Body of pancreas (tissue), 4 donors: ENCODE results near the gene GMPPB. TPM values are rescaled to one million over a fixed set of nuclear protein-coding genes. Genes with fewer than 3 reads are reported as not detected.

Experiments
- ATAC-seq: fragments of 150-250 bp; one replicate; pipeline ENCODE4 v1.9.1; 2016
- DNase-seq, 4 donors: peaks; one replicate each; pipeline ENCODE4 v3.0.0-alpha.2; 2019
- H3K27ac ChIP-seq, 4 donors: fragments of 200-600 bp; sonication (generic); 1 replicate in 3 of 4; 2 replicates in 1 of 4; pipeline versions ENCODE4 v1.5.1 to v1.6.1; 2016 to 2019; ENCODE audit warnings: mild to moderate bottlenecking in 1 of 4, mixed read lengths in 1 of 4, moderate library complexity in 1 of 4
- H3K27me3 ChIP-seq, 2 donors: fragments of 200-600 bp; sonication (generic); one replicate each; pipeline ENCODE4 v1.6.0; 2016; ENCODE audit warnings: mild to moderate bottlenecking in 1 of 2
- H3K36me3 ChIP-seq, 2 donors: fragments of 200-600 bp; sonication (generic); replicated peaks in 1 of 2; 2 replicates each; pipeline ENCODE4 v1.5.1; 2016; ENCODE audit warnings: low read depth in 2 of 2; ENCODE audit not compliant: insufficient read depth in 1 of 2
- H3K4me1 ChIP-seq: fragments of 200-600 bp; sonication (generic); one replicate; pipeline ENCODE4 v1.6.0; 2016
- H3K4me3 ChIP-seq, 2 donors: fragments of 200-600 bp; sonication (generic); 1 replicate in 1 of 2; 2 replicates in 1 of 2; pipeline ENCODE4 v1.5.1; 2016 to 2019
- H3K9me3 ChIP-seq, 3 donors: fragments of 200-600 bp; sonication (generic); 1 replicate in 2 of 3; 2 replicates in 1 of 3; pipeline ENCODE4 v1.5.1; 2016
- POLR2A ChIP-seq, 3 donors: fragments of 450-650 bp; IDR thresholded peaks; one replicate each; pipeline ENCODE4 v1.6.1; 2016; ENCODE audit warnings: antibody characterized with exemption in 3 of 3, mild to moderate bottlenecking in 2 of 3
- WGBS, 2 donors: methylation state at CpG; one replicate each; pipeline ENCODE4 v1.1.5; 2017; 5-methylcytosine and 5-hydroxymethylcytosine counted together
- intact Hi-C: fragments of 100-400 bp; cut with DNase I; formaldehyde crosslinking; loops from one replicate; pipeline ENCODE4 v1.15.1; 2023
- total RNA-seq, 2 donors: library from RNA; depleted of rRNA; stranded (reverse); fragments of >200 nt; gene quantifications; one replicate each; pipeline ENCODE4 v1.1.0, GENCODE V29; 2016
- TF ChIP-seq, protein P1 (sequence below), 7 experiments: fragments of 450-650 bp in 4 of 7; fragments of 200-600 bp in 3 of 7; sonication (generic) in 3 of 7; IDR thresholded peaks; one replicate each; pipeline ENCODE4 v1.5.1; 2016 to 2019; ENCODE audit warnings: antibody characterized with exemption in 7 of 7

Gene GMPPB
- total RNA-seq, 2 donors from 2014 or later = 36.3 to 43.8 TPM

DNA sequence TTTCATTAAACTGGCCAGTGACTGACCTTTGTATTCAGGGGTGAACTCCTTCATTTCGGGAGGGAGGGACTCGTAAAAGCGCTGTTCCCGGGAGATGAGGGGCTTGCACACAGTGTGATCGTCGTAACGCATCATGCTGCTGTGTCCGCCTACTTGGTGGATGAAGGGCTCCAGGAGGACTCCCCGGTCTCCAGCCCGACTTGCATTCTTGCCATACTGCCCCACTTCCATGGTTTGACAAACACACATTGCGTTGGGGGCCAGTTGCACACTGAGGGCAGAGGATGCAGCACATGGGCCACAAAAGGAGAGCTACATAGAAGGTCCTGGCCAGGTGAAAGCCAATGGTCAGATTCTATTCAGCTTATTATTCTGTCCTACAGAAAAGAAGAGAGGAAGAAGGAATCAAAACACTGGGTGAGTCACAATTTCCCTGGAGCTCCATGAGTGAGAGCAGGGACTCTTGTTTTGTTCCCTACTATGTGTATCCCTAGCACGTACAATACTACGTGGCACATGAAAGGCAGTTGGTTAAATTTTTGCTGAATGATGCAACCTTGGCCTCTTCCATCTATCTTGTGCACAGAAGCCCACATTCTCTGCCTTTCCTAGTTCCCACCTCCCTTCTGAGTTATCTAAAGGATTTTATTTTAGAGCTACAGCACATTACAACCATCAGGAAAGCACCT, 24.2 kb upstream of the GMPPB start:
- Histone ChIP-seq H3K27me3 (no peaks in the 10 kb centered on the region), H3K4me1 (peaks cover 8% of the 10 kb centered on the region), H3K4me3 (no peak overlapping the region), H3K9me3 (no peaks in the 10 kb centered on the region), H3K36me3 (no peaks in the 10 kb centered on the region), H3K27ac (no peak overlapping the region)
- 88 to 92% methylated on average over 13 of the region's 13 CpGs for WGBS, 2 donors
- no peak for TF ChIP-seq POLR2A (IDR thresholded peaks at IDR 0.05)
- TF ChIP-seq, protein P1, sequence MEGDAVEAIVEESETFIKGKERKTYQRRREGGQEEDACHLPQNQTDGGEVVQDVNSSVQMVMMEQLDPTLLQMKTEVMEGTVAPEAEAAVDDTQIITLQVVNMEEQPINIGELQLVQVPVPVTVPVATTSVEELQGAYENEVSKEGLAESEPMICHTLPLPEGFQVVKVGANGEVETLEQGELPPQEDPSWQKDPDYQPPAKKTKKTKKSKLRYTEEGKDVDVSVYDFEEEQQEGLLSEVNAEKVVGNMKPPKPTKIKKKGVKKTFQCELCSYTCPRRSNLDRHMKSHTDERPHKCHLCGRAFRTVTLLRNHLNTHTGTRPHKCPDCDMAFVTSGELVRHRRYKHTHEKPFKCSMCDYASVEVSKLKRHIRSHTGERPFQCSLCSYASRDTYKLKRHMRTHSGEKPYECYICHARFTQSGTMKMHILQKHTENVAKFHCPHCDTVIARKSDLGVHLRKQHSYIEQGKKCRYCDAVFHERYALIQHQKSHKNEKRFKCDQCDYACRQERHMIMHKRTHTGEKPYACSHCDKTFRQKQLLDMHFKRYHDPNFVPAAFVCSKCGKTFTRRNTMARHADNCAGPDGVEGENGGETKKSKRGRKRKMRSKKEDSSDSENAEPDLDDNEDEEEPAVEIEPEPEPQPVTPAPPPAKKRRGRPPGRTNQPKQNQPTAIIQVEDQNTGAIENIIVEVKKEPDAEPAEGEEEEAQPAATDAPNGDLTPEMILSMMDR (IDR thresholded peaks at IDR 0.05) = no peak
- intact Hi-C loops = no loop called here
- DNase-seq (no peak), ATAC-seq (no peak)

DNA sequence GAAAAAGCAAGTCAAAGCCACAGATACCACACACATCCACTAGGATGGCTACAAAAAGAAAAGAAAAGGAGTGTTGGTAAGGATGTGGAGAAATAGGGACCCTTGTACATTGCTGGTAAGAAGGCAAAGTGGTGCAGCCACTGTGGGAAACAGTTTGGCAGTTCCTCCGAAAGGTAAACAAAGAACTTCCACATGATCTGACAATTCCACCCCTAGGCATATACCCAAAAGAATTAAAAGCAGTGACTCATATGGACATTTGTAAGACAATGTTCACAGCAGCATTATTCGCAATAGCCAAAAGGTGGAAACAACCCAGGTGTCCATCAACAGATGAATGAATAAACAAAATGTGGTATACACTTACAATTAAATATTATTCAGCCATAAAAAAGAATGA, 22.2 kb upstream of the GMPPB start:
- intact Hi-C loops = no loop called here
- TF ChIP-seq POLR2A (IDR thresholded peaks at IDR 0.05) = no peak
- TF ChIP-seq, protein P1 (IDR thresholded peaks at IDR 0.05) = no peak
- WGBS, 2 donors = 76 to 89% methylated on average over 2 of the region's 2 CpGs

DNA sequence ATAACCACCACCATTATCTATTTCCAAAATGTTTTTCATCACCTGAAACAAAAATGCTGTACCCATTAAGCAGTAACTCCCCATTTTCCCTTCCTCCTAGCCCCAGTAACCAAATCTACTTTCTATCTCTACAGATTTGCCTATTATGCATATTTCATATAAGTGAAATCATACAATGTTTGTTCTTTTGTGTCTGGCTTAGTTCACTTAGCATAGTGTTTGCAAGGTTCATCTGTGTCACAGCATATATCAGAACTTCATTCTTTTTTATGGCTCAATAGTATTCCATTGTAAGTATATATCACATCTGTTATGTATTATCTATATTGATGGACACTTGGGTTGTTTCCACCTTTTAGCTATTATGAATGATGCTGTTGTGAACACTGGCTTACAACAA, 16.7 kb upstream of the GMPPB start:
- Histone ChIP-seq H3K27ac (no peak overlapping the region), H3K4me3 (no peak overlapping the region), H3K27me3 (no peaks in the 10 kb centered on the region), H3K4me1 (no peaks in the 10 kb centered on the region), H3K36me3 (peaks cover 0 to 13% of the 10 kb centered on the region in 2 donors), H3K9me3 (no peaks in the 10 kb centered on the region)
- ATAC-seq (no peak), DNase-seq (no peak)
- intact Hi-C loops = no loop called here
- TF ChIP-seq, protein P1 (IDR thresholded peaks at IDR 0.05) = no peak
- TF ChIP-seq POLR2A (IDR thresholded peaks at IDR 0.05) = no peak

More for the DNA sequence above, 22.2 kb upstream of the GMPPB start:
- ATAC-seq = no peak
- peaks cover 8% of the 10 kb centered on the region for H3K4me1 ChIP-seq
- H3K27me3 ChIP-seq = no peaks in the 10 kb centered on the region
- no peaks in the 10 kb centered on the region for H3K9me3 ChIP-seq
- H3K27ac ChIP-seq = no peak overlapping the region
- DNase-seq = no peak
- no peaks in the 10 kb centered on the region for H3K36me3 ChIP-seq
- H3K4me3 ChIP-seq = no peak overlapping the region

DNA sequence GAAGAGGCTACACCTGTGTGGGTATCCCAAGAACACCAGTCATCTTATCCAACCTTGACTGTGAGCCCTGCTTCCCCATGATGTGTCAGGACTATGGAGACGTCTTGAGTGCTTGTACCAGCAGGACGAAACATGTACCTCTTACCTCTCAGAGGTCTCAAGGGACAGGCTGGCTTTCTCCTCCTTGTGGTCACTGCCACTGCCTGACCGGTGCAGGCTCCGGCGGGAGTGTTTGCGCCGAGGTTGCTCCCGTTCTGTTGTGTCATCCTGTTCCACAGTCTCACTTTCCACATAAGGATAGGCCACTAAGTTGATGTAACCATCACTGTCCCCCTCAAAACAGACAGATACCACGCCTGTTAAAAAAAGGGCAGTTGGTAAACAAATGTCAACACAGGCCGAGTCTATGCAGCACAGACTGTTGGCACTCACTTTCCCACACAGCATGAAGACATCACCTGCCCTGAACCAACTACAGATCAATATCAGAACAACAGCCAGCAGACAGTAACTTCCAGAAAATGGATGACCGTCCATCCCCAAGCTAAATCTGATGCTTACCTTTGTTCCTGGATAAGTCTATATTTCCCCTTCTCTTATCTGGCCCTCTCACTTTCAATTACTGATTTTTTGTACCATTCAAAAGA, 14.4 kb upstream of the GMPPB start:
- Histone ChIP-seq H3K27ac (no peak overlapping the region), H3K4me1 (no peaks in the 10 kb centered on the region), H3K9me3 (no peaks in the 10 kb centered on the region), H3K36me3 (peaks cover 0 to 19% of the 10 kb centered on the region in 2 donors), H3K27me3 (no peaks in the 10 kb centered on the region), H3K4me3 (no peak overlapping the region)
- DNase-seq (no peak), ATAC-seq (no peak)
- TF ChIP-seq, protein P1 (IDR thresholded peaks at IDR 0.05) = no peak
- TF ChIP-seq POLR2A (IDR thresholded peaks at IDR 0.05) = no peak
- intact Hi-C loops = no loop called here
- WGBS, 2 donors = 89 to 91% methylated on average over 10 to 11 of the region's 11 CpGs

DNA sequence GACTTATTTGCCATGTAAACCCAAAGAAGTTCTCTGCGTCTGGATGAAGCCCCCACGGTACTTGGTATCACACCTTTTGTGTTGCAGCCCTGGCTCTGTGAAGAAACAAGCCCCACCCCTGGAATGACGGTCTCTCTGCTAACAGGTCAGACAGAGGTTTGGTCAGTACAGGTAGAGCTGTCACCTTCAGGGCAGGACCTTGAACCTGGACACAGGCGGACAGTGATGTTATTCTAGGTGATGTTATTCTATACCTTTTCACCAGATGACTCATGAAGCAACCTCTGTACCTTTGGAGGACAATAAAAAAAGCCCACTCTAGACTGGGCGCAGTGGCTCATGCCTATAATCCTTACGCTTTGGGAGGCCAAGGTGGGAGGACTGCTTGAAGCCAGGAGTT, 11.0 kb upstream of the GMPPB start:
- 93 to 94% methylated on average over 6 of the region's 6 CpGs for WGBS, 2 donors
- no peaks in the 10 kb centered on the region for H3K27me3 ChIP-seq
- no peak for TF ChIP-seq POLR2A (IDR thresholded peaks at IDR 0.05)
- TF ChIP-seq, protein P1 (IDR thresholded peaks at IDR 0.05) = no peak
- H3K36me3 ChIP-seq = peaks cover 0 to 29% of the 10 kb centered on the region in 2 donors
- no peak overlapping the region for H3K4me3 ChIP-seq
- DNase-seq (no peak), ATAC-seq (no peak)
- H3K4me1 ChIP-seq = no peaks in the 10 kb centered on the region
- H3K27ac ChIP-seq = no peak overlapping the region
- H3K9me3 ChIP-seq = no peaks in the 10 kb centered on the region
- intact Hi-C loops = no loop called here
